Measurements from ENCODE around the gene GAB1.

The GAB1 gene

DNA sequence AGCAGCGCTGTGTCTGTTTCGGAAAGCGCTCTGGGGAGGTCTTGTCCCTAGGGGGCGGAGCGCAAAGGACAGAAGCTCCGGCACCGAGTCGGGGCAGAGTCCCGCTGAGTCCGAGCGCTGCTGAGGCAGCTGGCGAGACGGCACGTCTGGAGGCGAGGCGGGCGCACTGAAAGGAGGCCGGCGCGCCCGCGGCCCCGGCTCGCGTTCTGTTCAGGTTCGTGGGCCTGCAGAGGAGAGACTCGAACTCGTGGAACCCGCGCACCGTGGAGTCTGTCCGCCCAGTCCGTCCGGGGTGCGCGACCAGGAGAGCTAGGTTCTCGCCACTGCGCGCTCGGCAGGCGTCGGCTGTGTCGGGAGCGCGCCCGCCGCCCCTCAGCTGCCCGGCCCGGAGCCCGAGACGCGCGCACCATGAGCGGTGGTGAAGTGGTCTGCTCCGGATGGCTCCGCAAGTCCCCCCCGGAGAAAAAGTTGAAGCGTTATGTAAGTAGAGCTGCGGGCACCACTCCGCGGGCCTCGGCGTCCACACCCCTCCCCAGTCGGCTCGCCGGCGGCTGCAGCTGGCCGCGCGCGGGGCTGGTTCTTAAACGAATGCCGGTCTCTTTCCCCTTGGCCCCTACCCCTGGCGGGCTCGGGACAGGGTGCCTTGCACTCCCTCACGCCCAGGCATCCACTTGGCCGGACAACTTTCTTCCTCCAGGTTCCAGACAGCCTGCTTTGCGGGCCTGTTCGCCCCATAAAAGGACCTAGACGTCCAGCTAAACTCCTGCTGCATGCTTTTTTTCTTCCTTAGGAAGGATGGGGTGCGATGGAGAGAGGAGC, at the start of gene GAB1:
Gene GAB1 (plus strand): TSS at position 96 of the 819 bp plus-strand sequence. CDS start 313 bp downstream, at position 409.
- peak; percentile 84 for DNase-seq (ENCODE audit: low read depth)

DNA sequence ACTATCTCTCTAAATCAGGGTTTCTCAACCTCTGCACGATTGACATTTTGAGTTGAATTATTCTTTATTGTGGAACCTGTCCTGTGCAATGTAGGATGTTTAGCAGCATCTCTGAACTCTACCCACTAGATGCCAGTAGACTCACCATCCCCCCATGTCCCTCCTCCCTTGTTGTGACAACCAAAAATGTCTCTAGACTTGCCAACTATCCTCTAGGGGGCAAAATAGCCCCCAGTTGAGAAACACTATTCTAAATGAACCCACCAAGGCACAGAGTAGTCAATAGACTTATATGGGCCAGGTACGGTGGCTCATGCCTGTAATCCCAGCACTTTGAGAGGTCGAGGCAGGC, 49.1 kb upstream of the GAB1 start:
- no peak for DNase-seq (ENCODE audit: low read depth)

DNA sequence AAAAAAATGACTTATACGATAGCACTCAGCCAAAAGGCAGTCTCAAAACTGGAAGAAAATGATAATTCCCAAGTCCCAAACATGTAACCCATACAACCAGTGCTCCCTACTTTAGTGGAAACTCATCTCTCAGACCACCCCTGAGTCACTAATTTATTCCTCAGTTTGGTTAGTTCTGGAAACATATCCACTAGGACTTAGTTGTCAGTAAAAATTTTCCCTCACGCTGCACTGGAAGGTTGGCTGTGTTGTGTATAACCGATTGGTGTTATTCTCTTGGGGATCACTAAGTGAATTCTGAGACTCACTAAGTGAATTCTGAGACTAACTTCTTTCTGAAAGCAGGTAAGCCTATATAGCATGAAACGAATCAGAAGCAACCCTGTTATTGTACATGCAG, 48.5 kb upstream of the GAB1 start:
- DNase-seq (ENCODE audit: low read depth), result no peak

DNA sequence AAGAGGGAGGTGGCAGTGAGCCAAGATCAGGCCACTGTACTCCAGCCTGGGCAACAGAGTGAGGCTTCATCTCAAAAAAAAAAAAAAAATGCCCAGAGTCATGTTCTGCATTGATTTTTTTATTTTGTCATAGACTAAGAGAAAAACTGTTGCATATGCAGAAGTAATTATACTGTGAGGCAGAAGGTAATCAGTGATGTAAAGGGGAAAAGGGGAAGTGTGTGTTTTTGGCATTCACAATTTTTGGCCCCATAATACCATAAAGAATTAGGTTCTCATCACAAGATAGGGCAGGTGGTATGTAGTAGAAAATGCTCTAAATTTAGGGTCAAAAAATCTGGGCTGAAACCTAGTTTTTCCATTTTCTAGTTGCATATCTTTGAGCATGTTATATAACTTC, 47.3 kb upstream of the GAB1 start:
- no peak for DNase-seq (ENCODE audit: low read depth)

DNA sequence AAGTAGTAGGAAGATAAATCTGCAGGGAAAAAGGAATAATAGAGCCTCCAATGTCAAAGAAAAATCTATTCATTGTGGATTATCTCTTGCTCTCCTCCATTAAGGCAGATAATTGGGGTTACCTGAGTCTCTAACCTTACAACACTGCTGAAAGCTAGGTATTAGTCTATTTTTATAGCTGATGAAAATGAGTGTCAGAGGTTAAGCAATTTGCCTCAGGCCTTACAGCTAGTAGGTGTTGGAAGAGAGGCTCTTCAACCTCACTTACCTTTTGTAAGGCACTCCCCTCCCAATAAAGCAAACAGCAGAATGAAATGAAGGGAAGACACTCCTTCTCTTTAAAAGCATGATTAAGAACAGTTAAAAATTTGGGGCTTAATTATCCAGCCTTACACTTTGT, 45.4 kb upstream of the GAB1 start:
- no peak for DNase-seq (ENCODE audit: low read depth)

DNA sequence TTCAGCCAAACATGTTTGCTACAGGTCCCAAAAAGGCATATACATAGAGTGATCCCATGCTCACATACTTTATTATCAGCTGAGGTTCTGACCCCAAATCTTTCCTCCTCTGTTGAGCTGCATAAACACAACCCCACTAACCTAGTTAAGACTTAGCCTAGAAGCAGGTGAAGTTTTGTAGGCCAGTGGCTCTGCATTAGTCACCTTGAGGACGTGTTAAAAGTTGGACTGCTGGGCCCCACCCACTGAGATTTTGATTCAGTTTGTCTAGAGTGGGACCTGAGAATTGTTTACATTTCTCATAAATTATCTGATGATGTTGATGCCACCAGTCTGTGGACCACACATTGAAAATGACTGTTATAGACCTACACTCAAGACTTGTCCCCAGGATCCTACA, 43.8 kb upstream of the GAB1 start:
- no peak for DNase-seq (ENCODE audit: low read depth)

DNA sequence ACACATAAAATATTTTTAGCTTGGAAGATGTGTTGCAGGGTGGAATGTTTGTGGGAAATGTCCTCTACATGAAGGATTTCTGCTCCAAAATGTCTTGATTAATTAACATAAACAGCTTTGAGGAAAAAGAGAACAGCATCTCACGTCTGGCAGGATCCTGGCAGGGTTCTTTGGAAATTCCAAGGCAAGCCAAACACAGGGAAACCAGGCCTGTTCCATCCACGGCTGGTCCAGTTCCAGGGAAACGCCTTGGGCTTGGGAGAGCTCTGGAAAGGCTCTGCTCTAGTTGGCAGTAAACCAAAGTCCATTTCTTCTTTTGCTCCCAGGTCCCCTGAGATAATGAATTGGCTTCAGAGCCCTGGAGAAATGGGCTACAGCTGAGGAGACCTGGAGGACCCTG, 42.4 kb upstream of the GAB1 start:
- peak; percentile 76 for DNase-seq (ENCODE audit: low read depth)

DNA sequence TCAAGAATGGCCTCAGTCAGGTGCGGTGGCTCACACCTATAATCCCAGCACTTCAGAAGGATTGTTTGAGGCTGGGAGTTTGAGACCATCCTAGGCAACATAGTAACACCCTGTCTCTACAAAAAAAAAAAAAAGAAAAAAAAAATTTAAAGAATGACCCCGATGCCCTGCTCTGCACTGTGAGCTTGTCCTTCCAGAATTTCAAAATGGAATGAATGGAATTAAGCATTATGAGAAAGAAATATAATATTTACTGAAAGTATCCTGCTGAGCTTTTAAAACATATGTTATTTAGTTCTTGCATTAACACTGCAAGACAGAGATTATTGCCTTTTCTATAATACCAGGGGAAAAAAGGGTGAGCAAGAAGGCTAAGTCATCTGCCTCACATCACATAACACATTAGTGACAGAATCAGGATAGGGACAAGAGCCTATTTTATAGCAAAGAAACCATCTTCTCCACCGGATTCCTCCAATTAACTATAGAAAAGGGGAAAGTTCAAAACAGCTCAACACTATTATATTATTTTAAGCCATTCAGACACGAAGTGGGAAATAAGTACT, 41.9 kb upstream of the GAB1 start:
- peak; percentile 13 for DNase-seq (ENCODE audit: low read depth)

DNA sequence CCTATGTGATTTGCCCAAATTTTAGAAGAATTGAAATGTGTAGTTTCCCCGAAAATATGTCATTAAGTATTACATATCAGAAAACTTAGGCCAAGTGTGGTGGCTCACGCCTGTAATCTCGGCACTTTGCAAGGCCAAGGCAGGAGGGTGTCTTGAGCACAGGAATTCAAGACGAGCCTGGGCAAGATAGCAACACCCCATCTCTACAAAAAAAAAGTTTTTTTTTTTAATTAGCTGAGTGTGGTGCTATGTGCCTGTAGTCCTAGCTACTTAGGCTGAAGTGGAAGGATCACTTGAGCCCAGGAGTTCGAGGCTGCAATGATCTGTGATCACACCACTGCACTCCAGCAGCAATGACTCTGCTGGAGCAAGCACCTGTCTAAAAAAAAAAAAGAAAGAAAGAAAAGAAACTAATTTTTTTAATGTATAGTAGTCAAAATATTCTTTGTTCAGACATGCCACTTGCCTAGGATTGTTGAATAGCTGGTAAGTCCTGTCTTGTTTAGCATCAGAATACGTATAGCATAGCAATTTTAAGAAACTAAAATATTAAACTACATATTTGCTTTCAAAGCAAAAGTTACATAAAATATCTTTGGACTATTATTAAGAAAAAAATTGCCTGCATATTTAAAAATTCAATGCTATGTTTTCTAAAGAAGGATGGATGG, 40.1 kb upstream of the GAB1 start:
- no peak for DNase-seq (ENCODE audit: low read depth)

DNA sequence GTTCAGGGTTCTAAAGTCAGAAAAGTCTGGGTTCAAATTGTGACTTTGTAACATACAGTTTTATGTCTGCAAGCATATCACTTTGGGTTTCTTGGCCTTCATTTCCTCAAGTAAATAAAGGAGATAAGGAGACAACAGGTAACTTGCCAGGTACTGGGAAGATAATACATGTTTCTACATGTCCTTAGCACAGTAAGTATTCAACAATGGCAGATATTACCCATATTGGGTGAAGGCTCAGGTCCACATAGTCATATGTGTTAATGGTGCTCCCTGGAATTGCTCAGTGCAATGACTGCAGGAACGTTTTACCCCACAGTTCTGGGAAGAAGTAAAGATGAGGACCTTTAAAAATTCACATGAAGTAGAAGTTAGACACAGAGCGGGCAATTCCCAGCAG, 35.8 kb upstream of the GAB1 start:
- no peak for DNase-seq (ENCODE audit: low read depth)

DNA sequence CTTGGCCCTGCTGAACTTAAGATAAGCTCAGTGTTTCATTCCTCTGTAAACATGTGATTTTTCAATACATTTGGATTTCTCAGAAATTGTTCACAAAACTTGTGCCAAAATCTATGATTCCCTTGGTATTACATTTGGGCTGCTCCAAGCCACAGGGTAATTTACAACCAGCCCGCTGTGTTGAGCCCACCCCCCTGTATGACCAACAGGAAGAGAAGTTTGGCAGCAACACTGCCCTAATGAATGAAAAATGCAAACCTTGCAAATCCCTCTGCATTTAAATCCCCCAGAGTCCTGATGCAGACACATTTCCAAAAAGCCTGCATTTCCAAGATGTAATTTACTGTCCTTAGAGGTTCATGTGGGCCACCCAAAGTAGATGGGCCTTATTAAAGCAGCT, 34.1 kb upstream of the GAB1 start:
- peak; percentile 32 for DNase-seq (ENCODE audit: low read depth)

DNA sequence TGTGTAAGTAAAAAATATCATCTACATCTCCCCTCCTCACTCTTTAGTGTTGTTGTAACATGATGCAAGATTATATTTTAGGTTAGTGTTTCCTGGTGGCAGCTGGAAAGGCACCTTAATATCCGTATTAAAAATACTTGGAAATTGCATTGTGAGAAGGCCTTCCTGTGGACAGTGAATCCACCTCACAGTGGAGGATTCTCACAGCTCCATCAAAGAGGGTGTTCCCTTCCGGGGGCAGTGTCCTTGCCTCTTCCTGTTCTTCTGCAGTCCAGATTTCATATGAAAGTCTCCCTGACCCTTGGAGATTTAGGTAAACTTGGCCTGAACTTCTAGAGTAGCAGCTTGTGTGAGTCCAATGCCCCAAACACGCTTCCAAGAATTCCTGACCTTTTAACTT, 29.9 kb upstream of the GAB1 start:
- DNase-seq (ENCODE audit: low read depth), result no peak

DNA sequence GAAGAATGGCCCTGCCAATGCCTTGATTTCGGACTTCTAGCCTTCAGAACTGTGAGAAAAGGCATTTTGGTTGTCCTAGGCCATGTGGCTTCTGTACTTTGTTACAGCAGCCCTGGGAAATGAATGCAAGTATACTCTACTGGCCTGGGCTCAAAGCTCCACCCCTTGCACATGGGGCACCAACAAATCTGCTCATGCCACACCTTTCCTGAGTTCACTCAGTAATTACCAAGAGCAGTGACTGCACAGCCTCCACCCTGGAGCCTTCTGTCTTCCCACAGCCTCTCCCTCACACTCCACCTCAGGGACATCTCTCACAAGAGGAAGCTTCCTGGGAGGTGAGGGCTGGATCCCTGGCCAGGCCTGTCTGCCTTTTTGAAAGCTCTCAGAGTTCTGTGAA, 29.1 kb upstream of the GAB1 start:
- no peak for DNase-seq (ENCODE audit: low read depth)

DNA sequence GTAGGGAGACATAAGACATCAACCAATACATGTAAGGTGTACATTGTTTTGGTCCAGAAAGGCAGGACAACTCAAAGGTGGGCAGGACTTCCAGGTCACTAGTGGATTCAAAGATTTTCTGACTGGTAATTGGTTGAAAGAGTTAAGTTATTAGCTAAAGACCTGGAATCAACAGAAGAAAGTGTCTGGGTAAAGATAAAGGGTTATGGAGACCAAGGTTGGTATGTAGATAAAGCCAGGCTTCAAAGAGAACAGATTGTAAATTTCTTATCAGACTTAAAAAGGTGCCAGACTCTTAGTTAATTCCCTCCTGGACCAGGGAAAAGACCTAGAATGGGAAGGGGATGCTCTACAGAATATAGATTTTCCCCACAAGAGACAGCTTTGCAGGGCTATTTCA, 28.3 kb upstream of the GAB1 start:
- DNase-seq (ENCODE audit: low read depth), result no peak

DNA sequence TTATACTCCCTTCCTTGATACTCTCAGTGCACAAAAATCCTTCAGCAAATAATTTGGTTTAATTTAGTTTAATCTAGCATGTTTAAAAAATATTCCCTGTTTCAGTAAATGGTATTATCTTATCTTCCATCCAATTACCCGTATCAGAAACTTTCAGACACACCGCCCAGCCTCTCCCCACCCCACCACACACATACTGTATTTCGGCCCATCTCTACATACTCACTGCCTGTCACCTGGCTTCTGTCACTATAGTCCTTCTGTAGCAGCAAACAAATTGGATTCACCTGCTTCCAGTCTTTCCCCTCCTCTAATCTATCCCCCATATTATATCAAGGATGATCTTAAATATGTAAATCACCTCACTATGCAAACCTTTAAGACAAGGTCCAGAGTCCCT, 24.8 kb upstream of the GAB1 start:
- DNase-seq (ENCODE audit: low read depth), result no peak

DNA sequence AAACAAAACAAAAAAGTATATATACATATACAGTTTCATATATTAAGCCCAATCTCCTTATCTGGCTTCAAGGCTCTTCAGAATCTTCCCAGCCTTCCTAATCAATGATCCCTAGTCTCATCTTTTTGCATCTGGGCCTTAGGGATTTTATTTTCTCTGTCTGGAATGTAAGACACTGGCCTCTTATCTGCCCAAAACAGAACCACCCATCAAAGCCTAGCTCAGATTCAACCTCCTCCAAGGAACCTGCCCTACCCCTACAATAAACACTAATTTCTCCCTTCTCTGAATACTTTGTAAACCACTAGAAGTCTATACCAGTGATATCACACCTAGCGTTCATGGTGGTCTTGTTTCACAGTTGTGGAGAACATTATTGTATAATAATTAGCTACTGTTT, 23.2 kb upstream of the GAB1 start:
- DNase-seq (ENCODE audit: low read depth), result no peak

DNA sequence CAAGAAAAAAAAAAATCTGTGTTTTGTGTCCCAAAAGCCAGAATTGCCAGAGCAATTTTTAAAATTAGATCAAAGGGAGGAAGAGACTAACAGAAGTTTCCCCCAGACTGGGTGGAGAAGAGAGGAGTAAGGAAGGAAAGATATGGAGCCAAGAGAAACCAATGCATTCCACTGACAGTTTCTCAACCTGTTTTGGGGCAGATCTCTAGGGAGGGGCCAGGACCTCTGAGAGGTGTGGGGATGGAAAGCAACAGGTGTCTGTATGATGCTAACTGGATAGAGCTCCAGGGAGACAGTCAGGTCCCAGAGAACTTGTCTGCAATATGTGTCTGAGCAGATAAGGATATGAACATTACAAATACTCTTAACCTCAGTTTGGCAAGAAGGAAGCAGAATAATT, 22.7 kb upstream of the GAB1 start:
- no peak for DNase-seq (ENCODE audit: low read depth)

DNA sequence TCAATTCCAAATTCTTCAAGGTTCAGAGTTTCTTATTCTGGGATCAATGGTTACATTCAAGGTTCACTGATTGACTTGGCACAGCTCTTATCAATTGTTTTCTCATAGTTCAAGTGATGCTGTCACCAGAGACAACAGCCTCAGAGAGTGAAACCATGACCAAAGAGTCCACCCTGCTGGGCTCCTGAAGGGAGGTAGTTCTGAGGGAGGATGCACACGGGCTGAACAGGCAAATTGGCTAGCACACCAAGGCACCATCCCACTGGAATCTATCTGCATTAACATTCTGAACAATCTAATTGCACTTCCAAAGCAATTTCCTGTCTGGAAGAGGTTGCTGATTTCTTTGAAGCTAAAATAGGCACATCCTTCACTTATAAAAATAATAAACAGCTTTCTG, 16.6 kb upstream of the GAB1 start:
- no peak for DNase-seq (ENCODE audit: low read depth)

DNA sequence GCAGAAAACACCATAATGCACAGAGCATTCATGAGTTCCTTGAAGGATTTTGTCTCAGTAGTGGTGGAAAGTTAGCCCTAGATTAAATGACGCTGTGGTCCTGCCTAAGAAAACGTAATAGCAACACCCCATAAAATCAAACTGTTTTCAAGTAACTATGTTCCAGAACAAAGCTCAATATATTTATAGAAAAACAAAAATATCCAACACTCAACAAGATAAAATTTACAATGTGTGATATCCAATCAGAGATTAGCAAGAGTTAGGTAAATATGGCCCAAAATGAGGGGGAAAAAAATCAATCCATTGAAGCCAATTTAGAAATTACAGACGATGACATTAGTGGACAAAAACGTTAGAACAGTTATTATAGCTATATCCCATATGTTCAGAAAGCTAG, 9.9 kb upstream of the GAB1 start:
- no peak for DNase-seq (ENCODE audit: low read depth)

DNA sequence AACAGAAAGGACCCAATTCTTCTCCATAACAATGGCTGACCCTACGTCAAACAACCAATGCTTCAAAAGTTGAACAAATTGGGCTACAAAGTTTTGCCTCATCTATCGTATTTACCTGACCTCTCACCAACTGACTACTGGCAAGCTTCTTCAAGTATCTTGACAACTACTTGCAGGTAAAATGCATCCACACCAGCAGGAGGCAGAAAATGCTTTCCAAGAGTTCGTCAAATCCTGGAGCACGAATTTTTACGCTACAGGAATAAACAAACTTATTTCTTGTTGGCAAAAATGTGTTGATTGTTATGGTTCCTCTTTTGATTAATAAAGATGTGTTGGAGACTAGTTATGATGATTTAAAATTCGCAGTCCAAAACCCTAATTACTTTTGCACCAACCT, 6.7 kb upstream of the GAB1 start:
- no peak for DNase-seq (ENCODE audit: low read depth)

DNA sequence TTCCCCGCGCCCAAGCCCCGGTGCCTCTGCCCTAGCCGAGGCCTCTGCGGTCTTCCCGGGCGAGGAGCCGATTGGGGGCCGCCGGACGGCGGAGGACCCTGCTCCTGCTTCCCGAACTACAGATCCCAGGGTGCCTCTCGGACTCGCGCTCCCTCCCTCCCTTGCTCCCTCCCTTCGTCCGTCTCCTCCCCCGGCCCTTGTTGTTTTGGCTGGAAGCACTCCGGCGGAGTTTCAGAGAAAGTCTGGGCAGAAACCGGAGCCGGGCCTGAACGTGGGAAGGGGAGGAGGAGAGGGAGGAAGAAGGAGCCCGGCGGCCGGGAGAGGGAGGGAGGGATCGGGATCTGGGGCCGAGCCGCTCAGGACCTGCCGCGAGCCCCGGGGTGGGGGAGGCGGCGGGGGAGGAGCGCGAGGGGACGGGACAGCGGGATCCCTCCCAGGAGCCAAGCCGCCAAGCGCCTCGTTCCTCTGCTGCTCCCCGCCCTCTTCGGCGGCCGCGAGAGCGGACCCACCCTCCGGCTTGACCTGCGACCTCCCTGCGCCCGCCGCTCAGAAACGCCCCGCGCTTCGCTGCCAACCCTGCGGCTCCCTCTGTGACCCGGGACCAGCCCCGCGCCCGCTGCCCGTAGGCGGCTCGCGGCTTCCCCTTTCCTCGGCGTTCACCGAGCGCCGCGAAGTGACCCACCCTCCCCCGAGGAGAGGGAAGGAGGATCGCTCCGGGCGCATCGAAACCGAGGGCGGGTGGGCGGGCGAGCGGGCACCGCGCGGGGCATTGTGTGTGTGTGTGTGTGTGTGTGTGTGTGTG, 496 bp upstream of the GAB1 start:
- peak; percentile 90 for DNase-seq (ENCODE audit: low read depth)

DNA sequence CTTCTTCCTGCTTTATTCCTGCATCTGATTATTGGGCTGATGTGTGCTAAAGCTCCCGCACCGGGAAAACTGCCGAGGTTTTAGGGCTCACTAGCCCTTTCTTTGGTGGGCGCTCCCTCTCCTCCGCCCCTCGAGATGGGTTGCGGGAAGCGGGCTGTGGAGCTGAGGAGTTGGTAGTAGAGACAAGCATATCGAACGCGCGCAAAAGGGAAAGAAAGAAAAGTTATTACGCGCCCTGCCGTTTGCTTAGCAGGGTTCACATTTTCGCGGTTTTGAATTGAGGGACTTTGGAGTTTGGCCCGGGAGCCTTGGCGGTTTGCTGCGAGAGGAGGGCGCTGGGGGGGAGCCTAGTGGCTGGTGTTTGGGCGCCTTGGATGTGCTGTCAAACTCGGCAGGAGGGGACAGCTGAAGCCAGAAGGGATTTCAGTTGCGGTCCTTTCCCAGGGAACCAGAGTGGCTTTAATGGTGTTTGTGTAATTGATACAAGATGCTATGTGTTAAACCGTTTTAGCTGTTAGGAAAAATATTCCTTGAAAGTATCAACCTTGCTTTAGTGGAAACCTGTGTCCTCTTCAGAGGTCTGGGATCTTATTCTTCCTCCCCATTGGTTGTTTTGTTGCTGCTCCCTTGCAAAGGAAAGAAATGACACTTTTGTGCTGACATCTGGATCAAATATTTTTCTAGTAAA, 1.1 kb downstream of the GAB1 start:
- DNase-seq (ENCODE audit: low read depth), result peak; percentile 70

All from EH (cell line).